RPMI8226 (cell line): ENCODE measurements around the gene FGF6.

ENCODE experiments used
- DNase-seq: peaks from one replicate; pipeline ENCODE4 v3.0.0-alpha.2; 2015

The FGF6 gene

GRCh38 chr12:4446335-4446734 is 720 bp upstream of the FGF6 start:
- no peak for DNase-seq

- no peak for DNase-seq
These were observed 1.6 kb downstream of the FGF6 start for GRCh38 chr12:4444031-4444430.

- DNase-seq, result peak; percentile 23
These were observed 2.0 kb downstream of the FGF6 start for GRCh38 chr12:4443616-4444015.

GRCh38 chr12:4441355-4442335 is 4.0 kb downstream of the FGF6 start:
- no peak for DNase-seq

- no peak for DNase-seq
These were observed 5.3 kb downstream of the FGF6 start for GRCh38 chr12:4440187-4440941.

GRCh38 chr12:4439736-4440135 is 5.9 kb downstream of the FGF6 start:
- DNase-seq, result peak; percentile 0

- DNase-seq, result peak; percentile 8
These were observed 6.6 kb downstream of the FGF6 start for GRCh38 chr12:4438834-4439596.

- no peak for DNase-seq
These were observed 10.1 kb downstream of the FGF6 start for GRCh38 chr12:4435537-4435936.

- DNase-seq, result no peak
These were observed 10.7 kb downstream of the FGF6 start for GRCh38 chr12:4434706-4435425.

- DNase-seq, result no peak
These were observed 11.3 kb downstream of the FGF6 start for GRCh38 chr12:4434301-4434700.

- no peak for DNase-seq
These were observed 11.9 kb downstream of the FGF6 start for GRCh38 chr12:4433745-4434058.

GRCh38 chr12:4432878-4433744 is 12.5 kb downstream of the FGF6 start:
- DNase-seq, result no peak

- DNase-seq, result no peak
These were observed 13.7 kb downstream of the FGF6 start for GRCh38 chr12:4431866-4432265.

- DNase-seq, result no peak
These were observed 14.2 kb downstream of the FGF6 start for GRCh38 chr12:4431436-4431835.

- no peak for DNase-seq
These were observed 21.2 kb downstream of the FGF6 start for GRCh38 chr12:4424422-4424821.

- DNase-seq, result no peak
These were observed 22.0 kb downstream of the FGF6 start for GRCh38 chr12:4423528-4424195.

GRCh38 chr12:4422985-4423384 is 22.6 kb downstream of the FGF6 start:
- DNase-seq, result no peak

- peak; percentile 53 for DNase-seq
These were observed 24.0 kb downstream of the FGF6 start for GRCh38 chr12:4421590-4422031.

- DNase-seq, result no peak
These were observed 25.4 kb downstream of the FGF6 start for GRCh38 chr12:4420138-4420670.

GRCh38 chr12:4418913-4419312 is 26.7 kb downstream of the FGF6 start:
- no peak for DNase-seq

- no peak for DNase-seq
These were observed 27.7 kb downstream of the FGF6 start for GRCh38 chr12:4417936-4418335.
